ENCODE measurements around the gene GALR3. TPM values are rescaled to one million over a fixed set of nuclear protein-coding genes. Genes with fewer than 3 reads are reported as not detected.

Gene GALR3
- total and polyA plus RNA-seq, 5 experiments from 2014 or later: not detected

GRCh38 chr22:37804881-37805809, 18.0 kb upstream of the GALR3 start:
- peaks cover 22 to 56% (median 49%) of the 10 kb centered on the region in 5 donors for H3K27me3 Mint-ChIP-seq
- H3K36me3 Mint-ChIP-seq: peaks cover 0 to 3% (median 0%) of the 10 kb centered on the region in 3 donors
- H3K9me3 Mint-ChIP-seq: peaks cover 0 to 2% (median 0%) of the 10 kb centered on the region in 9 donors
- POLR2A ChIA-PET: no interaction called here
- H3K27ac Mint-ChIP-seq: peak overlapping the region in 5 of 10 donors; percentile 19 to 67 (median 55)
- peaks cover 18 to 51% (median 46%) of the 10 kb centered on the region in 4 donors for H3K4me1 Mint-ChIP-seq
- ATAC-seq (peak; percentile 27 to 43), DNase-seq (peak; percentile 23 to 71 (median 56))
- peak overlapping the region; percentile 42 to 84 (median 74) for H3K4me3 Mint-ChIP-seq

DNA sequence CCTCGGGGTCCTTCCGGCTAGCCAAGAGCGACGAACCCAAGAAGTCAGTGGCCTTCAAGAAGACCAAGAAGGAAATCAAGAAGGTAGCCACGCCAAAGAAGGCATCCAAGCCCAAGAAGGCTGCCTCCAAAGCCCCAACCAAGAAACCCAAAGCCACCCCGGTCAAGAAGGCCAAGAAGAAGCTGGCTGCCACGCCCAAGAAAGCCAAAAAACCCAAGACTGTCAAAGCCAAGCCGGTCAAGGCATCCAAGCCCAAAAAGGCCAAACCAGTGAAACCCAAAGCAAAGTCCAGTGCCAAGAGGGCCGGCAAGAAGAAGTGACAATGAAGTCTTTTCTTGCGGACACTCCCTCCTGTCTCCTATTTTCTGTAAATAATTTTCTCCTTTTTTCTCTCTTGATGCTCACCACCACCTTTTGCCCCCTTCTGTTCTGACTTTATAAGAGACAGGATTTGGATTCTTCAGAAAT, 17.3 kb upstream of the GALR3 start:
- POLR2A ChIA-PET: no interaction called here
- Mint-ChIP-seq H3K4me3 (peak overlapping the region; percentile 42 to 84 (median 74)), H3K27me3 (peaks cover 21 to 61% (median 44%) of the 10 kb centered on the region in 5 donors), H3K27ac (peak overlapping the region in 4 of 10 donors; percentile 38 to 67 (median 59)), H3K4me1 (peaks cover 18 to 51% (median 46%) of the 10 kb centered on the region in 4 donors), H3K36me3 (peaks cover 0 to 3% (median 0%) of the 10 kb centered on the region in 3 donors), H3K9me3 (peaks cover 0 to 2% (median 0%) of the 10 kb centered on the region in 9 donors)
- ATAC-seq (no peak), DNase-seq (no peak)

DNA sequence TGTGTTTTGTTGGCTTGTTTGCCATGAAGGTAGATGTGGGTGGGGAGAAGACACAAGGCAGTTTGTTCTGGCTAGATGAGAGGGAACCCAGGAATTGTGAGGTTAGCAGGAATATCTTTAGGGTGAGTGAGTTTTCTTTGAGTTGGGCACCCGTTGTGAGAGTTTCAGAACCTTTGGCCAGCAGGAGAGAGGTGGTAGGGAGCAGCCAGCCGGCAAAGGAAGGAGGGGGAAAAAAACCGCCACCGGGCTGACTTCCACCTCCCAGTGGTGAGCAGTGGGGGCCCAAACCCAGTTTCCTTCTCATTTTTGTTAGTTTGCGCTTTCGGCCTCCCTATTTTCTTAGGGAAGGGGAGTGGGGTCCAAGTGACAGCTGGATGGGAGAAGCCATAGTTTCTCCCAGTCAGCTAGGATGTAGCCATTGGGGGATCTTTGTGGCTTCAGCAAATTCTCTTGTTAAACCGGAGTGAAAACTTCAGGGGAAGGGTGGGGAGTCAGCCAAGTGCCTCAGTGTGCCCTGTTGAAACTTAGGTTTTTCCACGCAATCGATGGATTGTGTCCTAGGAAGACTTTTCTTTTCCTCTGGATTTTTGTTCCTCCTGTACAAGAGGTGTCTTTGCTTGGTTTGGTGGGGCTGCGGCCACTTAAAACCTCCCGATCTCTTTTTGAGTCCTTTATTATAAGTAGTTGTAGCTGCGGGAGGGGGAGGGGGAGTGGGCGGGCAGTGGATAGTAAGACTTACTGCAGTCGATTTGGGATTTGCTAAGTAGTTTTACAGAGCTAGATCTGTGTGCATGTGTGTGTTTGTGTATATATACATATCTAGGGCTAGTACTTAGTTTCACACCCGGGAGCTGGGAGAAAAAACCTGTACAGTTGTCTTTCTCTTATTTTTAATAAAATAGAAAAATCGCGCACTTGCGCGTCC, 16.5 kb upstream of the GALR3 start:
- H3K36me3 Mint-ChIP-seq: peaks cover 0 to 3% (median 0%) of the 10 kb centered on the region in 3 donors
- peaks cover 21 to 66% (median 43%) of the 10 kb centered on the region in 5 donors for H3K27me3 Mint-ChIP-seq
- POLR2A ChIA-PET: interaction anchor here (0.7 to 0.8 kb wide), 2 partner anchors 37 to 99 kb away, joined by 4 read pairs; partner anchors contain the start of gene ANKRD54
- H3K9me3 Mint-ChIP-seq: peaks cover 0 to 2% (median 0%) of the 10 kb centered on the region in 9 donors
- ATAC-seq (no peak), DNase-seq (no peak)
- H3K4me1 Mint-ChIP-seq: peaks cover 18 to 51% (median 46%) of the 10 kb centered on the region in 4 donors
- H3K4me3 Mint-ChIP-seq: peak overlapping the region; percentile 69 to 84 (median 82)
- peak overlapping the region in 3 of 10 donors; percentile 26 to 43 (median 30) for H3K27ac Mint-ChIP-seq

DNA sequence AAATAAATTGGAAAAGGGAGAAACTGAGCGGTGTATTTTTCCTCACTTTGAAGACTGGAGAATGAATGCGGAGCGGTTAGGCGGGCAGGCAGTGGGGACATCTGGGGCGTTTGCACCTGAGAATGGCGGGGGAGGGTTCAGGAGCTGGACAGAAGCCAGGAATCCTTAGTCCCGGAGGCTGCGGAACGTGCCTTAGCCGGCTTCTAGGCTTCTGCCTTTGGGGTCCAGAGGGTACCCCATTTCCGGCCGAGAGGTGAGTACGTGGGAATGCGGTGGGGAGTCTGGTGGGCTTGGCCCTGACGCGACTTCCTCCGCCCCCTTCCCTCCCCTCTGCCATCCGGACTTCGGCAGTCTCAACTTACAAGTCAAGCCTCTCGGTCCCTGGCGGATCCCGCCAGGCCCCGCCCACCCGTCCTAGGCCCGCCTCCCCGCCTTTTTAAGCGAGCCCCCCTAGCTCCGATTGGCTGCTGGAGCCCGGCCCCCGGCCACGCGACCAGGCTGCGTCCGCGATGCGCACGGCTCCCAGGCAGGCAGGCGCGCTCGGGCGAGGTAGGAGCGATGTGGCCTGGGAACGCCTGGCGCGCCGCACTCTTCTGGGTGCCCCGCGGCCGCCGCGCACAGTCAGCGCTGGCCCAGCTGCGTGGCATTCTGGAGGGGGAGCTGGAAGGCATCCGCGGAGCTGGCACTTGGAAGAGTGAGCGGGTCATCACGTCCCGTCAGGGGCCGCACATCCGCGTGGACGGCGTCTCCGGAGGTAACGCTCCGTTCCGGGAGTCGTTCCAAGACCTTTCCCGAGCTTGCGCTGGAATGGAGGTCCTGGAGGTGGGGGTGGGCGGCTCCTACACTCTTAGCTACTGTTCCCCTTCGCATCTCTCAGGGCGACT, 15.5 kb upstream of the GALR3 start, which contains the start of gene GCAT:
Gene GCAT, plus strand, starts transcription at position 525 of the 884 bp plus-strand sequence. Its CDS starts 34 bp downstream, at position 559.
- Mint-ChIP-seq H3K36me3 (peaks cover 0 to 3% (median 0%) of the 10 kb centered on the region in 3 donors), H3K4me1 (peaks cover 15 to 45% (median 42%) of the 10 kb centered on the region in 4 donors), H3K9me3 (peaks cover 0 to 2% (median 0%) of the 10 kb centered on the region in 9 donors), H3K4me3 (peak within 1 kb of the TSS; percentile 69 to 84 (median 82)), H3K27me3 (peaks cover 22 to 70% (median 42%) of the 10 kb centered on the region in 5 donors), H3K27ac (peak within 1 kb of the TSS in 4 of 10 donors; percentile 26 to 75 (median 45))
- POLR2A ChIA-PET: interaction anchor here (0.6 to 1.7 kb wide), 6 partner anchors 11 to 149 kb away, joined by 3 to 4 read pairs (median 4); partner anchors contain the start of genes ANKRD54 and PDXP
- DNase-seq (peak; percentile 64 to 90 (median 78)), ATAC-seq (peak; percentile 89 to 90)

DNA sequence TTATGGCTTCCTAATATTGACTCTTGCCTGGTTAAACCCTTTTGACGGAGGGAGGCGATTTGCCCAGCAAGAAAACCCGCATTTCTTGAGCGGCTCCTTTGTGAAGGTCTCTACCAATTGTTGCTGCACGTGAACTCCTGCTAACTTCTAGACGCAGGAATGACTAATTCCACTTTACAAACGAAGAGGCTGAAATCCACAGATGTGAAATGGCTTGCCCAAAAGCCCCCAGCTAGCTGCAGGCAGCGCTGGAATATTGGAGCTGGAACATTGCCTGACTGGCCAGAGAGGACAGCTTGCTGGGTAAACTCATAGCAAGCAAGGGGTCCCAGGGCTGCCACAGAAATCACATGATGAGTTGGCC, 14.9 kb upstream of the GALR3 start:
- DNase-seq (no peak), ATAC-seq (no peak)
- POLR2A ChIA-PET: interaction anchor here (0.6 to 1.7 kb wide), 3 partner anchors 11 to 150 kb away, joined by 3 to 4 read pairs (median 3); partner anchors contain the start of gene PDXP
- Mint-ChIP-seq H3K27me3 (peaks cover 16 to 70% (median 36%) of the 10 kb centered on the region in 5 donors), H3K4me3 (peak overlapping the region; percentile 69 to 84 (median 82)), H3K36me3 (peaks cover 0 to 3% (median 0%) of the 10 kb centered on the region in 3 donors), H3K27ac (peak overlapping the region in 3 of 10 donors; percentile 4 to 75 (median 47)), H3K4me1 (peaks cover 13 to 39% (median 35%) of the 10 kb centered on the region in 4 donors), H3K9me3 (peaks cover 0 to under 1% (median 0%) of the 10 kb centered on the region in 9 donors)

DNA sequence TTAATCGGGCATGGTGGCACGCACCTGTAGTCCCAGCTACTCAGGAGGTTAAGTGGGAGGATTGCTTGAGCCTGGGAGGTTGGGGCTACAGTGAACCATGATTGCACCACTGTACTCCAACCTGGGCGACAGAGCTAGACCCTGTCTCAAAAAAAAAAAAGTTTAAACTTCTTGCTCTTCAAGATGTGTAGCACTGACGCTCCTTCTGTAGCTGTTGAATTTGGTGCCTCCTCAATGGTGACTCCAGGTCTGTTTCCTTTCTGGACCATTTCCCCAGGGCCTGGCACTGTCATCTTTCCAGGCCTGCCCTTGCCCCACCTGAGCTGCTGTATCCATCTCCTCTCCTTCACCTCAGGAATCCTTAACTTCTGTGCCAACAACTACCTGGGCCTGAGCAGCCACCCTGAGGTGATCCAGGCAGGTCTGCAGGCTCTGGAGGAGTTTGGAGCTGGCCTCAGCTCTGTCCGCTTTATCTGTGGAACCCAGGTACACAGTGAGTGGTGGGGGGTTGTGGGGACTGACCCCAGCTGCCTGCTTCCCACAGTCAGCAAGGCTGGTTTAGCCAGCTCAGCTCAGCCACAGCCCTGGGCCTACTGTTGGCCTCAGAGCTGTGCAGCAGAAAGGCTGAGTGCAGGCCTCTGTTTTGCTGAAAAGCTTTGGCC, 13.4 kb upstream of the GALR3 start:
- peak overlapping the region in 2 of 10 donors; percentile 27 to 45 for H3K4me3 Mint-ChIP-seq
- ATAC-seq: no peak
- no peaks in the 10 kb centered on the region for H3K9me3 Mint-ChIP-seq

GRCh38 chr22:37811867-37812266, 11.3 kb upstream of the GALR3 start:
- peaks cover 3 to 58% (median 18%) of the 10 kb centered on the region in 5 donors for H3K27me3 Mint-ChIP-seq
- POLR2A ChIA-PET: no interaction called here

More for the DNA sequence above, 13.4 kb upstream of the GALR3 start:
- Mint-ChIP-seq H3K36me3 (peaks cover 0 to 5% (median 0%) of the 10 kb centered on the region in 3 donors), H3K4me1 (peaks cover 9 to 35% (median 25%) of the 10 kb centered on the region in 4 donors), H3K27ac (no peak overlapping the region), H3K27me3 (peaks cover 11 to 69% (median 32%) of the 10 kb centered on the region in 5 donors)
- no peak for DNase-seq
- POLR2A ChIA-PET: interaction anchor here (0.6 to 1.4 kb wide), 4 partner anchors 12 to 568 kb away, joined by 3 to 5 read pairs (median 4); partner anchors contain the start of gene ANKRD54

GRCh38 chr22:37812869-37813678, 10.1 kb upstream of the GALR3 start:
- no peak overlapping the region for H3K27ac Mint-ChIP-seq
- H3K36me3 Mint-ChIP-seq: peaks cover 0 to 2% (median 0%) of the 10 kb centered on the region in 3 donors
- no peak for ATAC-seq
- no peak for DNase-seq
- H3K4me3 Mint-ChIP-seq: no peak overlapping the region
- peaks cover 3 to 60% (median 17%) of the 10 kb centered on the region in 5 donors for H3K27me3 Mint-ChIP-seq
- no peaks in the 10 kb centered on the region for H3K9me3 Mint-ChIP-seq
- peaks cover 0 to 17% (median 15%) of the 10 kb centered on the region in 4 donors for H3K4me1 Mint-ChIP-seq
- POLR2A ChIA-PET: interaction anchor here (0.7 kb wide), 1 partner anchor 65 kb away, joined by 3 read pairs; no protein-coding TSS in a partner anchor

More at GRCh38 chr22:37811867-37812266, 11.3 kb upstream of the GALR3 start:
- H3K4me1 Mint-ChIP-seq: peaks cover 1 to 20% (median 9%) of the 10 kb centered on the region in 4 donors
- H3K27ac Mint-ChIP-seq: no peak overlapping the region
- peaks cover 0 to 2% (median 0%) of the 10 kb centered on the region in 3 donors for H3K36me3 Mint-ChIP-seq
- no peaks in the 10 kb centered on the region for H3K9me3 Mint-ChIP-seq
- no peak overlapping the region for H3K4me3 Mint-ChIP-seq
- ATAC-seq: no peak
- DNase-seq: no peak

GRCh38 chr22:37815593-37815992, 7.6 kb upstream of the GALR3 start:
- POLR2A ChIA-PET: interaction anchor here (0.6 kb wide), 1 partner anchor 15 kb away, joined by 4 read pairs; no protein-coding TSS in a partner anchor
- ATAC-seq: no peak
- H3K27me3 Mint-ChIP-seq: peaks cover 3 to 52% (median 15%) of the 10 kb centered on the region in 5 donors
- peaks cover 0 to 2% (median 0%) of the 10 kb centered on the region in 3 donors for H3K36me3 Mint-ChIP-seq
- no peak overlapping the region for H3K4me3 Mint-ChIP-seq
- no peak for DNase-seq
- H3K27ac Mint-ChIP-seq: no peak overlapping the region
- peaks cover 0 to 19% (median 13%) of the 10 kb centered on the region in 4 donors for H3K4me1 Mint-ChIP-seq
- H3K9me3 Mint-ChIP-seq: no peaks in the 10 kb centered on the region
